Non-pigmented ciliary epithelial cell (primary cell): ENCODE results near the gene ANKMY1.

Source experiments
- DNase-seq: peaks from one replicate; pipeline ENCODE4 v3.0.0-alpha.2; 2010; ENCODE audit warnings: low read depth

The ANKMY1 gene

GRCh38 chr2:240472078-240472790 is 85.6 kb downstream of the ANKMY1 start:
- DNase-seq: no peak

GRCh38 chr2:240469740-240470139 is 88.0 kb downstream of the ANKMY1 start:
- DNase-seq: no peak

- DNase-seq: no peak
Measured at GRCh38 chr2:240469239-240469636, 88.5 kb downstream of the ANKMY1 start.

GRCh38 chr2:240468303-240469238 is 89.2 kb downstream of the ANKMY1 start:
- DNase-seq: no peak

- DNase-seq: no peak
Measured at GRCh38 chr2:240467659-240468302, 90.0 kb downstream of the ANKMY1 start.

GRCh38 chr2:240467149-240467642 is 90.6 kb downstream of the ANKMY1 start:
- DNase-seq: no peak

GRCh38 chr2:240466579-240467148 is 91.1 kb downstream of the ANKMY1 start:
- no peak for DNase-seq

- DNase-seq: no peak
Measured at GRCh38 chr2:240465765-240466578, 91.8 kb downstream of the ANKMY1 start.

GRCh38 chr2:240465268-240465764 is 92.5 kb downstream of the ANKMY1 start:
- no peak for DNase-seq

- DNase-seq: no peak
Measured at GRCh38 chr2:240464514-240465241, 93.1 kb downstream of the ANKMY1 start.

- no peak for DNase-seq
Measured at GRCh38 chr2:240463866-240464481, 93.8 kb downstream of the ANKMY1 start.

GRCh38 chr2:240463274-240463865 is 94.4 kb downstream of the ANKMY1 start:
- no peak for DNase-seq

- DNase-seq: no peak
Measured at GRCh38 chr2:240462707-240463273, 95.0 kb downstream of the ANKMY1 start.

- no peak for DNase-seq
Measured at GRCh38 chr2:240462073-240462706, 95.6 kb downstream of the ANKMY1 start.

GRCh38 chr2:240461471-240462072 is 96.2 kb downstream of the ANKMY1 start:
- DNase-seq: no peak

GRCh38 chr2:240460781-240461431 is 96.9 kb downstream of the ANKMY1 start:
- no peak for DNase-seq

GRCh38 chr2:240460253-240460711 is 97.5 kb downstream of the ANKMY1 start:
- no peak for DNase-seq
